Measurements from ENCODE around the gene GPBAR1. TPM values are rescaled to one million over a fixed set of nuclear protein-coding genes. Genes with fewer than 3 reads are reported as not detected.

The GPBAR1 gene
- 1 to 10 TPM in 7 of 10 donors, under 1 TPM in 3; 0.36 to 3.7 (median 1.3) TPM for total RNA-seq
- polyA plus RNA-seq, result 1 to 10 TPM; 1.8 to 2.3 TPM
- long read RNA-seq, donor 1, result 0 reads
- long read RNA-seq, donor 2, result 0 reads
- long read RNA-seq, donor 3, partial matches to known transcripts, result 0 of 1 reads
- long read RNA-seq, donor 3, other reads (novel, unspliced or antisense), result 0 of 1 reads

- H3K27ac ChIP-seq, result peak within 1 kb of the TSS; percentile 75 to 98 (median 87)
- intact Hi-C loops (cut with DNase I), result loop anchor here in 1 of 10 donors (5.0 kb wide), 1 partner anchor 44 kb away; the partner anchor contains the start of gene ARPC2
- ATAC-seq (peak in 5 of 8 donors; percentile 4 to 27 (median 16)), DNase-seq (peak in 1 of 2 donors; percentile 61)
- H3K4me1 ChIP-seq, result peaks cover 34 to 86% (median 64%) of the 10 kb centered on the region in 9 donors
- WGBS, 2 donors, result 67 to 69% methylated on average over 10 of the region's 10 CpGs
- peak within 1 kb of the TSS in 5 of 10 donors; percentile 12 to 29 (median 20) for H3K4me3 ChIP-seq
- H3K27me3 ChIP-seq, result no peaks in the 10 kb centered on the region
- TF ChIP-seq CTCF (IDR thresholded peaks at IDR 0.05), result peak in 1 of 9 donors; percentile 12
- no peaks in the 10 kb centered on the region for H3K9me3 ChIP-seq
- H3K36me3 ChIP-seq, result peaks cover 0 to 49% (median 34%) of the 10 kb centered on the region in 9 donors
These were observed at the start of gene GPBAR1 for GRCh38 chr2:218260742-218261422. Gene GPBAR1 (plus strand): TSS chr2:218261015. CDS start chr2:218262725, 1,710 bp downstream.

GRCh38 chr2:218214116-218214515 lies 46.7 kb upstream of the GPBAR1 start:
- ATAC-seq, result no peak
- H3K4me1 ChIP-seq, result peaks cover 5 to 26% (median 19%) of the 10 kb centered on the region in 9 donors
- intact Hi-C loops (cut with DNase I), result no loop called here
- no peak overlapping the region for H3K4me3 ChIP-seq
- H3K27ac ChIP-seq, result no peak overlapping the region
- no peaks in the 10 kb centered on the region for H3K27me3 ChIP-seq
- H3K9me3 ChIP-seq, result peaks cover 0 to 5% (median 0%) of the 10 kb centered on the region in 11 donors
- H3K36me3 ChIP-seq, result peaks cover 0 to 5% (median 0%) of the 10 kb centered on the region in 9 donors
- no peak for DNase-seq
- no peak for TF ChIP-seq CTCF (IDR thresholded peaks at IDR 0.05)
- WGBS, 2 donors, result 80 to 91% methylated on average over 1 of the region's 1 CpG

- ATAC-seq, result peak in 6 of 8 donors; percentile 11 to 47 (median 25)
- Histone ChIP-seq H3K4me1 (peaks cover 11 to 48% (median 40%) of the 10 kb centered on the region in 9 donors), H3K9me3 (no peaks in the 10 kb centered on the region), H3K27ac (peak overlapping the region; percentile 58 to 99 (median 94)), H3K36me3 (peaks cover 0 to 24% (median 0%) of the 10 kb centered on the region in 9 donors), H3K27me3 (no peaks in the 10 kb centered on the region), H3K4me3 (peak overlapping the region; percentile 78 to 97 (median 94))
- TF ChIP-seq CTCF (IDR thresholded peaks at IDR 0.05), result no peak
- DNase-seq, result peak; percentile 26 to 30
- intact Hi-C loops (cut with DNase I), result loop anchor here in 7 of 10 donors (1.0 to 5.0 kb wide), 7 partner anchors 30 to 76 kb away; partner anchors contain the start of genes AAMP (in 2 of the 7), PNKD (in 2 of the 7), GPBAR1 (in 1 of the 7) and TMBIM1 (in 1 of the 7)
- WGBS, 2 donors, result 30 to 31% methylated on average over 9 of the region's 9 CpGs
These were observed 44.5 kb upstream of the GPBAR1 start for GRCh38 chr2:218216336-218216673.

- H3K4me3 ChIP-seq, result peak within 1 kb of the TSS; percentile 78 to 97 (median 94)
- peaks cover 11 to 53% (median 44%) of the 10 kb centered on the region in 9 donors for H3K4me1 ChIP-seq
- no peaks in the 10 kb centered on the region for H3K27me3 ChIP-seq
- peak within 1 kb of the TSS; percentile 58 to 99 (median 94) for H3K27ac ChIP-seq
- WGBS, 2 donors, result 0 to 1% methylated on average over 36 to 60 of the region's 60 CpGs
- peaks cover 0 to 29% (median 0%) of the 10 kb centered on the region in 9 donors for H3K36me3 ChIP-seq
- DNase-seq (peak; percentile 95 to 96), ATAC-seq (peak; percentile 97 to 99 (median 98))
- intact Hi-C loops (cut with DNase I), result loop anchor here in 7 of 10 donors (1.0 to 5.0 kb wide), 7 partner anchors 30 to 76 kb away; partner anchors contain the start of genes AAMP (in 2 of the 7), PNKD (in 2 of the 7), GPBAR1 (in 1 of the 7) and TMBIM1 (in 1 of the 7)
- H3K9me3 ChIP-seq, result no peaks in the 10 kb centered on the region
- peak in 2 of 9 donors; percentile 5 to 20 for TF ChIP-seq CTCF (IDR thresholded peaks at IDR 0.05)
These were observed 44.0 kb upstream of the GPBAR1 start, which contains the start of gene ARPC2 for GRCh38 chr2:218216674-218217359. Gene ARPC2 (plus strand): TSS chr2:218217189. CDS start chr2:218217471, 282 bp downstream.
